ENCODE measurements around the gene LRRC27.
"Not testable (repeated sequence)": the region's sequence is repeated elsewhere in the genome, so short reads cannot be mapped to it uniquely, and the experiment has no call there.

Gene LRRC27

DNA sequence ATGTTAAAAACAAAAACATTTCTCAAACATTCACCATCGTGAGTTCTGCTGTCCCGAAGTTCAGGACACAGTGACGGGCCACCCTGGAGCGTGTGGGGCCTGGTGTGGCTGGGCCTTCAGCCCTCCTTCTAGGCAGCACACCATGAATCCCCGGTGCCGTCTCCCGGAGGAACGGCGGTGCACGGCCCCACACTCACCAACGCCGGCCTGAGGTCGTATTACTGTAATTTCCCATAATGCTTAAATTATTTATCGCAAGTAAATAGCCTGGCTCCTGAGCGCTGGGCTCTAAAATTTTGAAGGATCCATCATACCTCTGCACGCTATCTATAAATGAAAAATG, 25.7 kb upstream of the LRRC27 start:
- TF ChIP-seq GATA1 (IDR thresholded peaks at IDR 0.05; ENCODE audit: low read depth, low read length), result no peak
- TF ChIP-seq POLR2A (IDR thresholded peaks at IDR 0.05; ENCODE audit: low read length), result no peak
- DNase-seq, result no peak

DNA sequence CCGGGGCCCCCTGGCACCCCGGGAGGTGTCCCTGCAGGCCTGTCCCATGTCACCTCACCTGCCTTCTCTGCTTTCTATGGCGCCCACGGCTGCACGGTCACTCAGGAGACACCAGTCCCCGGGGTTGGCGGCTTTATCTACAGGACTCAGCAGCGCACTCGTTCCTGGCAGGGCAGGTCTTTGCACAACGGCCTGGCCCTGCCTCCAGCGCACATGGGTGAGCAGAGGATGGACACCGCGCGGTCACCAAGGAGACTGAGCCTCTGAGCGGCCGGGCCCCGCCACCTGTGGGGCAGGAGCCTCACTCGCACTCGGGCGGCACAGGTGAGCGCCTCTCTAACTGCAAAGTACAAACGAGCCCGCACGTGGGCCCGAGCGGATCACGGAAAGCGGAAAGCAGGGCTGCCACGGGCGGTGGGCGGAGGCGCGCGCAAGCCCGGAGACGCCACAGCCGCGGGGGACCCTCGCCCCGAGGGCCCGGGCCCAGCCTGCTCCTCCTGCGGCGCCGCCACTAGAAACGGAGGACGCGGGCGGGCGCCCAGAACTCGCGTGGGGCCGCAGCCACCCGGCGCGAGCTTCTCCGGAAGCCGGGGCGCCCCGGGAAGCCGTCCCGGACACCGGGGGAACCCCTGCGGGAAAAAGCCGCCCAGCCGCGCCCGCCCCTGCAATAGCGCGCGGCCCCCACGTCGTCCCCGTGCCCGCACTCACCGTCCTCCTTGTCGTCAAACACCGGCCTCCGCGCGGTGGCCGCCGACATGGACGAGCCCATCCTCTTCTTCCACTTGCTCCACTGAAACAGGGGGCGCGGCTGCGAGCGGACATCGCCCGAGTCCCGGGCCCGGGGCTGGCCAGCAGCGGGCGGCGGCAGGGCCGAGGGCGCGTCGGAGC, 24.9 kb upstream of the LRRC27 start:
- DNase-seq, result peak; percentile 24 to 50
- TF ChIP-seq POLR2A (IDR thresholded peaks at IDR 0.05; ENCODE audit: low read length), result no peak
- TF ChIP-seq GATA1 (IDR thresholded peaks at IDR 0.05; ENCODE audit: low read depth, low read length), result no peak

DNA sequence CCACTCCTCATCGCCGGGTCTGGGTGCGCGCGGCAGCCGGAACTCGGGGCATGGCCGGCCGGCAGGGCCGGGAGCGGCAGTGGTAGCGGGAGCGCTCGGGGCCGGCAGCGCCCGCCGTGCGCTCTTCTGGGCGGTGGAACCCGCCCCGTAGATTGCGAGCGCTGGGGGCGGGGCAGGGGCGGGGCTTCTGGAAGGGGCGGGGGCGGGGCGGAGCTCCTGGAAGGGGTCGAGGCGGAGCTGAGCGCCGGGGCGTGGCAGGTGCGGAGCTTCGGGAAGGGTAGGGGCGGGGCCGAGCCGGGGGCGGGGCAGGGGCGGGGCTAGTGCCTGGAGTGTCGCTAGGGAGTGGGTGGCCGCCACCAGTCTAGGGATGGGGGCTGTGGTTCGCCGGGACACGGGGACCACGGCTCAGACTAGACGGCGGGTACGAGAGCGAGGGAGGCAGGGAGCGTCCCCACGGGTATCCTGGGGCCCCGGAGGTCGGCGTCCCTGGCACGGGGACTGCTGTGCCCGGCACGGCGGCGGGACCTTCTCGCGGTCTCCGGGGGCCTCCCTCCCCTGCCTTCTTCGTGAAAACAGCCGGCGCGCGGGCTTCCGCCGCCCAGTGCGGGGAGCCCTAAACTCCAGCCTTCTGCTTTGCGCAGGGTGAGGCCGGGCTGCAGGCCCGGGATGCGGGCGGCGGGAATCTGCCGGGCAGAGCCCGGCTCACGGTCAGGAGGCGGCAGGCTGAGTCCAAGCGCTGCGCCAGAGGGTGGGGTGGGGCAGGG, 24.0 kb upstream of the LRRC27 start, which contains the start of gene STK32C:
Gene STK32C (minus strand): TSS at position 128 of the 764 bp plus-strand sequence. CDS start 117 bp downstream, at position 11.
- TF ChIP-seq GATA1 (IDR thresholded peaks at IDR 0.05; ENCODE audit: low read depth, low read length) (no peak), POLR2A (IDR thresholded peaks at IDR 0.05; ENCODE audit: low read length) (no peak)
- DNase-seq, result peak; percentile 91 to 96

DNA sequence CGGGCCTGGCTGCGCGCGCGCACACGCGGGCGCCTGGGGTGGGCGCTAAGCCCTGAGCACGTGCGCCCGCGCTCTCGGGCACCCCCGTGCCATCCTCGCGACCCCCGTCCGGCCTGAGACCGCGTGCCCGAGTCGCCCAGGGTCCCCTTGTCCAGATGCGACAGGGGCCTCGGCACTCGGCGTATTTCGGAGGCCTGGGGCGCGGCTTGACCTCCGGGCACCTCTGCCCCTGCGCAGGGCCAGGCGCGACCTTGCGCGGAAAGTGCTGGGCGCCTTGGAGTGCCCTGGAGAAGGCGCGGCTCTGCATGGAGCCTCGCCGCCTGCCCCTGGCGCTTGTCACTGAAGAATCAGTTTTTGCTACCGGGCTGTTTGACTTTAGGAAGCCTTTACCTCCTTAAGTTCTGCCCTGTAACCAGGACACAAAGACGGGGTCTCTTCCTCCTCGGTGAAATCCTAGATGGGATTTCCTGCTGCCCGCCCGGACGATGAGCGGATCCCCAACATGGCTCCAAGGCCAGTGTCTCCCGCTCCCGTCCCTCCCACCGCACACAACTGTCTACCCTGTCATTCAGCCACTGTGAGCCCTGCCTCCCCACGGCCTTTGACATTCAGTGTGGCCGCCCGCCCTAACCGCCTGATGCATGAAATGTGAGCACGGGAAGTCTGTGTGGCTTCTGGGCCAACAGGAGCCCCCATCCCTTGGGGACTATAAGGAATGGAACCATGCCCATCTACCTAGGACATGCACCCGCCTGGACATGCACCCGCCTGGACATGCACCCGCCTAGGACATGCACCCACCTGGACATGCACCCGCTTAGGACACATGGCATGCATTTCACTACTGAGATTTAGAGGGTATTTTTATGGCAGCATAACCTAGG, 23.2 kb upstream of the LRRC27 start:
- no peak for TF ChIP-seq POLR2A (IDR thresholded peaks at IDR 0.05; ENCODE audit: low read length)
- TF ChIP-seq GATA1 (IDR thresholded peaks at IDR 0.05; ENCODE audit: low read depth, low read length), result no peak
- peak in 1 of 2 experiments; percentile 48 for DNase-seq

DNA sequence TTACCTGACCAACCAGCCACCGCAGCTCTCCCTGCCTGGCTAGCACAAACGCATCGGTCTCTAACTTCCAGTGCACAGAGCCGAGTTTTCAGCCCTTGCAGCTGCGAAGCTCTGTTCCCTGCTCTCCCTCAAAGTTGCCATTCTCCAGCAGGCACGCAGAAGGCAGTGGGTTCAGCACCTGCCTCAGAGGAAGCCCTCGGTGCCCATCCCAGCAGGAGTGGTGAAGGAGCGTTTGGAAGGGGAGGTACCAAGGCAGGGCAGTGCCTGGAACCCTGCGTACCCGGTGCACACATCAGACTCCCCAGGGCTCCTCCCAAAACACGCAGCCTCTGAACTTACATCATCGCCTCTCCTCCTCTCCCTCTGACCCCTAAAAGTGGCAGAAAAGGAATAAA, 22.5 kb upstream of the LRRC27 start:
- DNase-seq, result no peak
- TF ChIP-seq GATA1 (IDR thresholded peaks at IDR 0.05; ENCODE audit: low read depth, low read length) (no peak), POLR2A (IDR thresholded peaks at IDR 0.05; ENCODE audit: low read length) (no peak)

DNA sequence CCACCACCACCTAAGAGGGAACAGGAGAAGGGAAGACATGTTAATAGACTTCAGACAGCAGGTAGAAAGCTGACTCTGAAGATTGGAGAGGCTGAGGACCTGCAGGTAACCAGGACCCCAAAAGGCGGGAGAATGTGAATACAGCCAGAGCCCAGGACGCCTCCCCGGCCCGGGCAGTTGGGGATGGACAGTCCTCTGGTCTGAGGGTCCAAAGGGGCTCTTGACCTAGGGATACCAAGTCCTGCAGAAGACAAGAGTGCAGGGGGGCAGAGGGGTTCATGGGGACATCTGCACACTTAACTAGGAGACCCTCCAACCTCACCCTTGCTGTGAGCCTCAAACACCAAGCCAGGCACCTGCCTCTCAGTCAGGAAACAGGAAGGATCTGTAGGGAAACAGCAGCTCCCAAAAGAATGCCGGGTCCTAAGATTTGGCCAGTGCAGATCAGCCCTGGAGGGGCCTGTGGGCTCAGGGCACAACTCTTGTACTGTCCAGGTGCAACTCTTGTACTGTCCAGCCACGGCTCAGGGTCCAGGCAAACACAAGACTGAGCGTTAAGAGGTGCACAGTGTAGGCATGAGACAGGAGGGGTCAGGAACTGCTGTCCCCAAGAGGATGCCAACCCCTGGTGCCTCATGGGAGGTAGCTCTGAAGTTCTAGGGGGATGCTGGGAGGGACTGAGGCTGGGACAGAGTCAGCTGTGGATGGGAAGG, 22.0 kb upstream of the LRRC27 start:
- DNase-seq, result no peak
- TF ChIP-seq GATA1 (IDR thresholded peaks at IDR 0.05; ENCODE audit: low read depth, low read length), result no peak
- TF ChIP-seq POLR2A (IDR thresholded peaks at IDR 0.05; ENCODE audit: low read length), result no peak

DNA sequence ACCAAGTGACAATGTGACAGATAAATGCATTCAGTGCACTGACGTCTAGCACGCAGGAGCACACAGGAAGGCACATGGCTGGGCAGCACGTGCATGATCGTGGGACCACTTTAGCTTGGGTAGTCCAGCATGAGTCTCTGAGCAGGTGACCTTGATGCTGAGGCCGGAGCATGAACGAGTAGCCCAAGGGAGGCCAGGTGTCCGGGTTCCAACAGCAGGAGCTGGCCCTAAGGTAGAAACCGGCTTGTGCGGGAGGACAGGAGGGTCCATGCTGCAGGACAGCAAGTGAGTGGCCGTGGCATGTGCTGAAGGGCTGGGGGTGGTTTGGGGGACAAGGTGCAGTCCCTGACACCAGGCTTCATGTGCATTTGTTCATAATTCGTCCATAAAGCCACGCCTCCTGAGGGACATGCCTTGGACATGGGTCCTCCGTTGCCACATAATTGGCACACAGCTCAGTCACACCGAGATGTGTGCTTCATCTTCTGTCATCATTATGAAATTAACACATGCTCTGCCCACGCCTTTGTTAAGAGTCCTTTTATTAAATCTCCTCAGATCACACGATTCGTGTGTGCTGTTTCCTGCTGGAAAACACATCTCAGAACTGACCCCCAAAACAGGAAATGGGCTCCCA, 21.2 kb upstream of the LRRC27 start:
- no peak for TF ChIP-seq POLR2A (IDR thresholded peaks at IDR 0.05; ENCODE audit: low read length)
- no peak for DNase-seq

DNA sequence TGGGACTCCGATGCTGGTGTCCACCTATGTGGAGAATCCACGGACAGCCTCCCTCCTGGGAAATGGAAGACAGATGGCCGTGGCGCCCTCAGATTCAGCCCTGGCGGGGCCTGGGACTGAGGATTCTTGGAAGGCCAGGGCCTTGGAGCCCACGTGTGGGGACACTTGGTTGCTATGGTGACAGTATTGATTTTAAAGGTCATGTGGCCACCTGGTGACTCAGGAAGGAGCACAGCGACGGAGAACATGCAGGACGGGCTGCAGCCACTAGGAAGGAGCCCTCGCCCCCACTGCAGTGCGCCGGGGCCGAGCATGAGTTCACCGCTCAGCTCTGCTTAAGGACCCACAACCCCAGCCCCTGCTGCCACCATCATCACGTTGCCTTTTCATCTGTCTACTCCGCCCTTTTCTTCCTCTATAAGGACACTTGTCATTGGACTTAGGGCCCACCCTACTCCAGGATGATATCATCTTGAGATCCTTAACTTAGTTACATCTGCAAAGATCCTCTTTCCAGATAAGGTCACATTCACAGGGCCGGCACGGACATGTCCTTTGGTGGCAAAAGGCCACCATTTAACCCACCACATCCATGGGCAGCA, 20.6 kb upstream of the LRRC27 start:
- no peak for TF ChIP-seq POLR2A (IDR thresholded peaks at IDR 0.05; ENCODE audit: low read length)
- no peak for TF ChIP-seq GATA1 (IDR thresholded peaks at IDR 0.05; ENCODE audit: low read depth, low read length)
- DNase-seq, result no peak

DNA sequence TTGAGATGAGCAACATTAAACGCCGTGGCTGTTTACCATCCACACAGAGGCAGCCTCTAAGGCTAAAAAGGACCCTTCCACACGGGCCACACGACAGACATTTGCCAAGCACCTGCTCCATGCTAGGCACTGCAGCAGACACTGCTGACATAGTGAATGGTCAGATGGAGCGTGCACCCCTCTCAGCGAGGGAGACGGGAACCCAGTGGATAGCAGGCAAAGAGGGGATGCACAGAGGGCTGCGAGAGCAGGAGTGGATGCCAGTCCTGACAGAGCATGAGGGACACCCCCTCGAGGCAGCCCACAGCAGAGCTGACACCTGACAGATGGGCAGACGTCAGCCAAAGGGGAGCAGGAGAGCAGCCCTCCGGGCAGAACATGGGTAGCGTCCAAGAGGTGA, 18.7 kb upstream of the LRRC27 start:
- no peak for TF ChIP-seq POLR2A (IDR thresholded peaks at IDR 0.05; ENCODE audit: low read length)
- TF ChIP-seq GATA1 (IDR thresholded peaks at IDR 0.05; ENCODE audit: low read depth, low read length), result no peak
- no peak for DNase-seq

DNA sequence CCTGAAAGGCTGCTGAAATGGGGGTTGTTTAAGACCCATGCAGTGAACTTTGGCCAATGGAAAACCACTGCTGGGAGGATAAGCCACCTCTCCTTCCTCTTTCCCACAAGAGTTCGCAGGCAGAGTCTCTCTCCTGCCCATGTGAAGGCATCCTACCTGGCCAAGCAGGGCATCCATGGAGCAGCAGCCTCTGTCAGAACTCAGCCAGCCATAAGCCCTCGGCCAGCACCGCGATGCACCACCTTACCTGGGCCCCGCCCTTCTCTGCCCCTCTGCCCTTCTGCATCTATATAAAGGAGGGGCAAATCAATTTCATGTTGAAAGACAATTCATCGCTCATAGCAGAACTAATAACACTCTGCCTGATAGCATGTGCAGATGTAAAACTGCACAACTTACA, 18.1 kb upstream of the LRRC27 start:
- TF ChIP-seq GATA1 (IDR thresholded peaks at IDR 0.05; ENCODE audit: low read depth, low read length) (no peak), POLR2A (IDR thresholded peaks at IDR 0.05; ENCODE audit: low read length) (no peak)

DNA sequence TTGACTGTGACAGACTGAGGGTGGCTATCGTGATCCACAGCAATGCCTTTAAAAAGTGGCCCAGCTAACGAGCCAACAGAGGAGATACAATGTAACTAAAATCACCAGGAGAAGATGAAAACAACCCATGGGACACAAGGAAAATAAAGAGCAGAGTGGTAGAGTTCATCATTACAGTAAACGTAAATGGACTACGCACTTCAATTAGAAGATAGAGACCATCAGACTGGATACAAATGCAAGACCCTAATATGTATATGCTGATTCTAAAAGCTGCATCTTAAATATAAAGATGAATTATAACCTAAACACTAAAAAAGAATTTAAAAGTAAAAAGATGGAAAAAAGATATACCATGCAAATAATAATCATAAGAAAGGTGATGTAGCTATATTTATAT, 17.7 kb upstream of the LRRC27 start:
- TF ChIP-seq POLR2A (IDR thresholded peaks at IDR 0.05; ENCODE audit: low read length) (no peak), GATA1 (IDR thresholded peaks at IDR 0.05; ENCODE audit: low read depth, low read length) (no peak)
- no peak for DNase-seq

More for the DNA sequence above, 18.1 kb upstream of the LRRC27 start:
- no peak for DNase-seq

DNA sequence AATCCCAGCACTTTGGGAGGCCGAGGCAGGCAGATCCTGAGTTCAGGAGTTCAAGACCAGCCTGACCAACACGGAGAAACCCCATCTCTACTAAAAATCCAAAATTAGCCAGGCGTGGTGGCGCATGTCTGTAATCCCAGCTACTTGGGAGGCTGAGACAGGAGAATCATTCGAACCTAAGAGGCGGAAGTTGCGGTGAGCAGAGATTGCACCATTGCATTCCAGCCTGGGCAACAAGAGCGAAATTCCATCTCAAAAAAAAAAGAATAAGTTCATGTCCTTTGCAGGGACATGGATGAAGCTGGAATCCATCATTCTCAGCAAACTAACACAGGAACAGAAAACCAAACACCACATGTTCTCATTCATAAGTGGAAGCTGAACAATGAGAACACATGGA, 17.1 kb upstream of the LRRC27 start:
- DNase-seq, result not testable (repeated sequence)

DNA sequence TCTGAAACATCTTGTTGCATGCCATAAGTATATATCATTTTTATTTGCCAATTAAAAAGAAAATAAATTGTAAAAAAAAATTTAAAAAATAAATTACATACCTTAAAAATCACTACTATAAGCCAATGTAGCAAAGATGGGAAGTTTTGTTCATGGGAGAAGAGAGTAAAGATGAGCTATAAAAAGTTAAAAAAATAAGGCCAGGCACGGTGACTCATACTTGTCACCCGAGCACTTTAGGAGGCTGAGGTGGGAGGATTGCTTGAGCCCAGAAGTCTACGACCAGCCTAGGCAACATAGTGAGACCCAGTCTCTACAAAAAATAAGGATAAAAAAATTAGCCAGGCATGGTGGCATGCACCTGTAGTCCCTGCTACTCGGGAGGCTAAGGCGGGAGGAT, 15.9 kb upstream of the LRRC27 start:
- TF ChIP-seq POLR2A (IDR thresholded peaks at IDR 0.05; ENCODE audit: low read length), result no peak
- DNase-seq, result no peak

DNA sequence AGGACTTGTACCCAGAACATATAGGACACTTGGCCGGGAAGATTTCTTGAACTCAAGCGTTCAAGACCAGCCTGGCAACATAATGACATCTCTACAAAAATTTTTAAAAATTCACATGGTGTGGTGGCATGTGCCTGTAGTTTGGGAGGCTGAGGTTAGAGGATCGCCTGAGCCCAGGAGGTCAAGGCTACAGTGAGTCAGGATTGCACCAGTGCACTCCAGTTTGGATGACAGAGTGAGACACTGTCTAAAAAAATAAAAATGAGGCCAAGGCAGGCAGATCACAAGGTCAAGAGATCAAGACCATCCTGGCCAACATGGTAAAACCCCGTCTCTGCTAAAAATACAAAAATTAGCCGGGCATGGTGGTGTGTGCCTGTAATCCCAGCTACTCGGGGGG, 14.5 kb upstream of the LRRC27 start:
- not testable (repeated sequence) for DNase-seq

All from erythroblast (primary cell).